ENCODE measurements around the gene RALGPS1.

The RALGPS1 gene

DNA sequence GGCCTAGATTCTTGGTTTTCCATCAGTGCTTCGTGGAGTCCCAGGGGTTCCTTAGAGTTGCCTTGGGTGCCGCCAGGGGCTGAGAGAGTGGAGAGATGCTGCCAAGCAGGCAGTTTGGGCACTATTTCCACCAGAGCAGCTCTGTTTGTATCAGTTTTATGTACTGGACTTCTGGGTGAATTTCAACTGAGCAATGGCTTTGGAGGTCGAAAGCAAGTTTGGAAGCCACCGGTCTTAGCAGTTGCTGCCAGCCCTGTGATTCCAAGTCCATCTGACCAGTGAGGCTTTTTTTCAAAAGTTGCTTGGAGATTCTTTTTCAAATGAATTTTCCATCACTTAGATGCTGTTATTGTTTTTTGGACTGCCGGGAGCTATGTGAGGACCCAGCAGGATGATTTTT is 139.4 kb downstream of the RALGPS1 start:
- no peak for DNase-seq

DNA sequence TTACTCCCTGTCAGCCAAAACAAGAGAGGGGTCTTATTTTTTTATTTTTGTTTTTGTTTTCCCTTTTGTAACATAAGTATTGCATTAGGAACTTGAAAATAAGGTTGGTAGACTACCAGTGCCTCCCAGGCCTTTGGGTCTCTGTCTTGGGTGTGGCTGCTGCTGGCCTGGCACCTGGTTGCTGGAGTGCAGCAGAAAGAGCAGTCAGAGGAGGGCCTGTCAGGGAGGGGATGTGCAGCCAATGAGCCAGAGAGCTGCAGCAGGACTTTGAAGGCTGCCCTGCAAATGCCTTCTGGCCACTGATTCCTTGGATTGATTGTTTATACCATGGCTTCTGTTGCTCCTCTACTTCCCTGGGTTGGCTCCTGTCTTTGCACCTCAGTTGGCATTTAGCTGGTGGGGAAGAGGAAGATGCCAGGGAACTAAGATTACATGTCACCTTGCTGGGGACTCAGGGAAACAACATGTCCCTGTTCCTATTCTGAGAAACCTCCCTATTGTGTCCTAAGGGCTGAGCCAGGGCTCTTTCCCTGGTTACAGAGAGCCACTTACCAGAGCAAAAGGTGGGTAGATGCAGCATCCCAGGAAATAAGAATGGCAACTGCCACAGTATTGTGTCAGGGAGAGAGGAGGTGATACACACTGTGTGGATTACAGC is 141.3 kb downstream of the RALGPS1 start:
- DNase-seq: no peak

DNA sequence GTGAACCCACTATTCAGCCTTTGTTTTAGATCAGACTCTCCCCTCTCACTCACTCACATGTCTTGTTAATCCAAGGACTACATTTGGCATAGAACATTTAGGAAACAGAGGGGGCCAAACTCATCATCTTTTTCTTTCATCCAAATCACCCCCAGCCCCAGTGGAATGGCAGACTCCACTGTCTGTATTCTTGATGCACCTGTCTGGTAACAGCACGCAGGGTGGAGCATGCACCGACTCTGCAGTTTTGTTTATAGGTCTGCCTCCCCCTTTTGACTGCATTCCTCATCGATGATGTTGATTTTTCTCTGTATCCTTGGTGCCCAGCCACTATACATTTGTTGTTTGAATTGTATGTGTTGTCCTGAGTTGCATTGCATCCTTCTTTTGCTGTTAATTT is 141.9 kb downstream of the RALGPS1 start:
- DNase-seq: no peak

DNA sequence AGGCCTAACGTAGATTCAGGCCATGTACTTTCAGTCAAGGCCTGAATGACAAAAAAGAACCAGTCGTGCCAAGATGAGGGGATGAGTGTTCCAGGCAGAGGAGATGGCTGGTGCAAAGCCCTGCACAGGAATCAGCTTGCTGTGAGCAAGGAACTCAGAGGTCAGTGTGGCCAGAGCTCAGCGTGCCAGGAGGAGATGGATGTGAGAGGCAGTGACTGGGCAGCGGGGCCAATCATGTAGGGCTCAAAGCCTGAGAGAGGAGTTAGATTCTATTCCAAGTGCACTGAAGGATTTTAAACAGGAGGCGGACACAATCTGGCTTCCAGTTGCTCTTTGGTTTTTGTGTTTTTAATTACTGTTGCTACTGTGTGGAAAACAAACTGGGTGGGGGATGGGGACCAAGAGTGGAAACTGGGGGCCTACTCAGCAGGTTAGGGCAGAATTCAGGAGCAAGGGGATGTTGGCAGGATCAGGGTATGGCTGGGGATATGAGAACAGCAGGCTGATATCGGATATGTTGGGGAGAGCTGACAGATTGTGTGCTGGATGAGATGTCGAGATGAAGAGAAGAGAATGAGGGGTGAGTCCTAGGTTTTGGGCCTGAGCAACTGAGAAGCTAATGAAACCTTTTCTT is 143.5 kb downstream of the RALGPS1 start:
- no peak for DNase-seq

DNA sequence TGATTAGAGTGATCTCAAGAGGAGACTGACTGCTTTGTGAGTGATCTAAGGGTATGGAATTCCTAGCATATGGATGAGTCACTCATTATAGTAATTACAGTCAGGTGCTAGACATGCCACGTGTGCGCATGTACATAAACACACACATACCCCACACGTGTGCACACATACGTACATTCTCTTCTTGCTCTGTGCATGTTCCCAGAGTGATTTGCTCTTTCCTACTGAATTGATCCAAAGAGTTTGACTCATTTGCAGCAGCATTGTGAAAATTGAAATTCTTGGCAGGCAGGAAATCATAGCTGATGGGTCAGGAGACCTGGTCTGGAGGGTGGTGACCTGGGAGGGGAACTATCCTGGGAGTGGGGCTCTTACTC is 144.1 kb downstream of the RALGPS1 start:
- DNase-seq: no peak

DNA sequence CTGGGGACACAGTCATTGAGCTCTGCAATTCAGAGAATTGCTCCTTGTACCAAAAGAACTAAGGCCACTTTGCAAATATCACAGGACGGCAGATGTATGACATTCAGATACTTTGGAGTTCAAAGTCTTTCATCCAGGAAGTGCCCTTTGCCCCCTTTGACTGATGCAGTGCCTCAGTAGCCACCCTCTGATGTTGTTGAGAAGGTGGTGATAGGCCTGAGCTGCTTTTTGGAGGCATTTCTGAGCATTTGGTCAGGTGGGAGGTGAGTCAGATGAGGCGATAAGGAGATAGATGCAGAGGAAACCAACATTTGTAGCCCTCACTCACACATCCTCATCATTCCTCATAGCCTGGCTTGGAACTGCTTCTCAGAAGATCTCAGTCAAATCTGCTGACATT is 144.4 kb downstream of the RALGPS1 start:
- DNase-seq: no peak

DNA sequence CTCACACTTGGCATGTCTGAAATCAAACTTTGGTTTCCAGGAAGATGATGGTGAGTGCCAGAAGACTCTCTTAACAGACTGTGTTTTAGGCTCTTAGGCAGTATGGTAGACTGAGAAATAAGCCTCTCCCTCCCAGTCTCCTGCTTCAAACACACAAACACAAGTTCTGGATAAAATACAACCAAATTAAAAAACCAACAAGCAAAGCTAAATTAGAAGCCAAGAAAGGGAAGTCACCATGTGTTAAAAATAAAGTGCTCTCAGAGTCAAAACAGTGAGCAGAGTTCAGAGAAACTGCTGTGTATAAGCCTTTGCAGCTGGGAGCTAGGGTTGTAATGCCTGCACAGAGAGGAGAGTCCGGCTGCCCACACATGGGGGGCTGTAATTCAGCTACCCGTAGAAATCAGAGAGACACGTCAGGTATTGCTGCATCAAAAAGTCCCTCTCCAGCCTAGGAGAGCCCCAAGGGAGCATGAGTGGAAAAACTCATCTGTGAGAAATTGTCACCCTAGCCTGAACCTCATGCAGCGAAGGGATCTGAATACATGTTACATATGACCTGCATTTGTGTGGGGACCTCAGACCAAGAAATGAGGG is 145.3 kb downstream of the RALGPS1 start:
- DNase-seq: no peak

DNA sequence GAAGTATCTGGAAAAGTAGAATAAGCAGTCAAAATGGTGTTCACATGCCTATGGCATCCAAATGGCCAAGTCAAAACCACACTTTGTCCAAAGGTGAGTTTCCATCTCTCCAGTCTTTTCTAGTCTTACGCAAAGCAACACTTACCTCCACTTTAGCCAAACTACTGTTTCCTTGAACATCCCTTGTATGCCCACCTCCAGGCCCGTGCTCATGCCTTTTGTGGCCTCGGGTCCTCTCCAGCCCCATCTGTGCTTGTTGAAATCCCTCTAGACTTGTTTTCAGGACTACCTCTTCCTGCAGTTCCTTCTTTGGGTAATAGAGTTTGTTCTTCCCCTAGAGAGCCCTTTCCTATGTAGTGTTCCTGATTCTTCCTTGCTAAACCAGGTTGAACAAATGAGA is 146.8 kb downstream of the RALGPS1 start:
- DNase-seq: no peak

DNA sequence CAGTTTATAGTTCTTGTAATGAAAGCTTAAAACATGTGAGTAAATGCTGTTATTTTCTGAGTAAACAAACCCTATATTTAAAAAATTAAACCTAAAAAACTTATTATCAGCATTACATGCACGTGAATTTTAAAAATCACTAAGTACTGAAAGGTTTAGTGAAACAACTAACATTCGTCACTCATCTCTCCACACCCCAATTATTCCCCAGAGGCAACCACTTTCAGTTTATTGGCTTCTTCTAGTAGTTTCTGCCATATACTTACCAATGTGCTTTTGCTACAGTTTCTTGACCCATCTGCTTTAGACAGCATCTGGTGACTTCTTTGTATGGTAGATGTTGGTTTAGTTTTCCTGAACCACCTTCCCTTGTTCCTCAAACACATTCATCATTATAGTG is 149.8 kb downstream of the RALGPS1 start:
- DNase-seq: no peak

DNA sequence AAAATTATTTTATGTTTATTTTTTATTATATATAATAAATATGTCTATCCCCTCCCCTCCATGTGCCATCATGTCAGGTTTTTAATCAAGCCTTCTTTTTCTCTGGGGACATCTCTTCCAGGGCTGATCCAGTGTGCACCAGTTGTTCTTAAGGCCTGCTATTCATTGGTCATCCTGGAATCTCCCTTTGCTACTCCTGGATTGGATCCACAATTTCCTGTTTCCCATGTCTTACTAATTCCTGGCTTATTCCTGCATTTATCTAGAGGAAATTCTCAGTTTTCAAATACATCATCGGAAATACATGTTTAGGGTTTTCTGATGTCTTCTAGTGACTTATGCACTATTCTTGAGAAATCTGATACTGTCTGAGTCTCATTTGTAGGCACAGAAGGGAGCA is 151.0 kb downstream of the RALGPS1 start:
- DNase-seq: no peak

DNA sequence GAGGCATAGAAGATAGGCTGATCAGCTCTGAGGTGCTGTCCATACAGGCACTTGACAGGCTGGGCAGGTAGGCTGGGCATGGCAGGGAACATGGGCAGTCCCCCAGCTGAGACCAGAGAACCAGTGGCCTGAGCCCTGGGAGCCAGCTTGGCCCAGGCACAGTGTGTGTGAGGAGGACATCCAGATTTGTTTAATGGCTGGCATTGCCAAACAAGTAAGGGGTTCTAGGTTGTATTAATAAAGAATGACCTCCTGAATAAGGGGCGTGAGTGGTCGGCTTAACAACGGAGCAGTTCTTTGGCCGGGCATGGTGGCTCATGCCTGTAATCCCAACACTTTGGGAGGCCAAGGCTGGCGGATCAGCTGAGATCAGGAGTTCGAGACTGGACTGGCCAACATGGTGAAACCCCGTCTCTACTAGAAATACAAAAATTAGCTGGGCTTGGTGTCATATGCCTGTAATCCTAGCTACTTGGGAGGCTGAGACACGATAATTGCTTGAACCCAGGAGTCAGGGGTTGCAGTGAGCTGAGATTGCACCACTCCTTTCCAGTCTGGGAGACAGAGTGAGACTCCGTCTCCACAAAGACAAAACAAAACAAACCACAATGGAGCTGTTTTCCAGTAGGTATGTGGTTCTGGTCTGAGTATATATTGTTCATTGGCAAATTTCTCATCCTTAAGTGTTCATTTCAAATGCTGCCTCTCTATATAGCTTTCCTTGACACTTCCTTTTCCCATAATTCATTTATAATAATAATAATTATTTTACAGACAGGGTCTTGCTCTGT is 151.7 kb downstream of the RALGPS1 start:
- no peak for DNase-seq

DNA sequence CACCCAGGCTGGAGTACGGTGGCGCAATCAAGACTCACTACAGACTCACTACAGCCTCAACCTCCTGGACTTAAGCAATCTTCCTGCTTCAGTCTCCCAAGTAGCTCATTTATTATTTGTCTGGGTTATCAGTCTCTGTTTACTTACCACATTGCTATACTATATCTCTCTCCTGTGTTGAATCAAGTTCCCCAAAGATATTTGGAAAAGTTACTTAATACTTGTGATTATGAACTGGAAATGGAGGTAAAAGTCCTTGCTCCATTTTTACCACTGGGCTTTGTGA is 152.2 kb downstream of the RALGPS1 start:
- DNase-seq: no peak

DNA sequence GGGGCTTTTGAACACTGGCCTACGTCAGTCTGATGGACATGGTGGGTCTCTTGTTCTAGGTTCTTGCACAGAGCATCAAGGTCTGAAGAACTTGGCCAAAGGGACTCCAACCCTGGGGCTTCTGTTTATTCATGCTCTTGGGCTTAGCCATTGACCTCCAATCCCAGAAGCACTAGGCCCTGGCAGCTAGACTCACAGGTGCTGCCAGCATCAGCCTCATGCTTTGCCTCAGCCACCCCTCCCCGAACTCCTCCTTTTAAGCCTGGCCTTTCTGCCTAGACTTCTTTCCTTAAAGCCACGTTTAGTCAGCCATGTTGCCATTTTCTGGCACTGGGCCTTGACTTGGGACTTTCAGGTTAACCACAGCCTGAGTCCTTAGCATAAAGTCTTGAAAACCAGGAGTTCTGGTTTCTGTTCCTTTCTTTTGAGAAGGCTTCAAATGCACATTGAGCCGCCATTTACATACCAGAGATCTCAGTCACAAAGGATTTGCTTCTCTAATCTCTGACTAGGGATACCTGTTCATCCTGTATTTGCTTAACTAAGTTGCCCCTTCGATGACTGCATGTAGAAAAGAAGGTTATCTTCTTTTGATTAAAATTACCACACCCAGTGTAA is 153.1 kb downstream of the RALGPS1 start:
- no peak for DNase-seq

DNA sequence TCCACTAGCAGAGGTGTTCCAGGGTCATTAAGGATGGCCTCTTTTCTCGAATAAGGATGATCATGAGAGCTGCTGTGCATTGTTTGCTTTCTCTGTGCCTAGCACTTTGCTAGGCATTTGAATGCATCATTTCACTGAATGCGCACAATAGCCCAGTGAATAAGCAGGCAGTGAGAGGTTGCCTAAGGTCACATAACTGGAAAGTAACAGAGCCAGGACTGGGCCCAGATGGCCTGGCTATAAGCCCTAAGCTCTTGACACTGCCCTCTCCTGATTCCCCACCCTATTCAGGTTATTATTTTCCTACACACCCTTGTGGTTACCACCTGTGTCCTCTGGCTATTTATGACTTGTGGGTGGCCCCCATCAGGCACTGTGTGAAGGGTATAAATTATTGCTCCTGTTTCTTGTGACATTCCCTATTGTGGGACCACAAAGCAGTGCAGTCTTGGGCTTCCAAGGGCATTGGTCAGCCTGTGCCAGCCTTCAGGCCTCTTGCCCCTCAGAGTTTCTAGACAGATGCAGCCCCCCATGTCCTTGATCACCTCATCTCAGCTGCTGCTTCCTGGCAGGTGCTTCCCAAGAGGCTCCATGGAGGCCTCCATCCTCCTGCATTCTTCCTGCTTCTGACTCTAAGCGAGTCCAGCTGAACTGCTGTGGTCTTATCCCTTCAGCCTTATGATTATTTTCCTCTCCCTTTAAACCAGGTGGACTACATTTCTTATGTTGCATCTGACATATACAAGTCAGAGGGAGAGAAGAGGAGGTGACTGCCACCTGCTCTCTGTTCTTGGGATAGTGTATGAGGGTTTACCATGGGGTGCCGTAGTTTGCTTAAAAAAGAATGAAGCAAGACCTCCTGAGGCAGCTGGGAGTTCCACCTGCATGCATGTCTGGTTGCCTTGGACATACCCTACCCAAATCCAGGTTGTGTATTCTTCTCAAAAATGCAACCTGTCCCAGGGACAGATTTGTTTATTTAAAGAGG is 160.3 kb downstream of the RALGPS1 start:
- no peak for DNase-seq

DNA sequence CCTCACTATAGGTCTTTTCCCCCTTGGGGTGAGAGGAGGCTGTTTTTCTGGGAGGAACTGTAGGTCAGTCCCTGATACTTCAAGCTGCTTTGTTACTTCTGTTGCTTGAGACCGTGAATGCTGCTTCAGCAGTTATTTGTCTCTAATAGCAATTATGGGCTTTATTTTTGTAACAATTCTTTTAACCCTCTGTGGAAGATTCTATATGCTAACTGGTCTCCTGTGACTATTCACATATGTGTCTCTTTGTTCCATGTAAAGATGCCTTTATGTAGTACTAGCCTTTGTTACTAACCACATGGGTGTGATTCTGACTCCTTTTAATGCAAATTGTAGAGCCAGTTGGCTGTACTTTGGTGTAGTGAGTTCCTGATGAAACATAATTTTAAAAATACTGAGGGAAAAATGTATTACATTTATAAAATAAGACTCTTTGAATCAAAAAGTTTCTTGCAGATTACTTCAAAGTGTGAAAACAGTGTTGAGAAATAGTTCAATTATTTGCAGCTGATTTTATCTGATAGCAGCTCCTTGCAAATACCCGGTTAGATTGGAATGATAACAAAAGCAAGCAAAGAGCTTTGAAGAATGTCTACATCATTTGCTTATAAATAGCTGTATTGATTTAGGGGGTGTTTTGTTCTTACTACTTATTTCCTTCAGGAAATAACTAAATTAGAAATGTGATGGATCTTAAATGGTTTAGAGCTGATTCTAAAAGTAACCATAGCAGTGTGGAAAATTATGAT is 161.2 kb downstream of the RALGPS1 start:
- no peak for DNase-seq

DNA sequence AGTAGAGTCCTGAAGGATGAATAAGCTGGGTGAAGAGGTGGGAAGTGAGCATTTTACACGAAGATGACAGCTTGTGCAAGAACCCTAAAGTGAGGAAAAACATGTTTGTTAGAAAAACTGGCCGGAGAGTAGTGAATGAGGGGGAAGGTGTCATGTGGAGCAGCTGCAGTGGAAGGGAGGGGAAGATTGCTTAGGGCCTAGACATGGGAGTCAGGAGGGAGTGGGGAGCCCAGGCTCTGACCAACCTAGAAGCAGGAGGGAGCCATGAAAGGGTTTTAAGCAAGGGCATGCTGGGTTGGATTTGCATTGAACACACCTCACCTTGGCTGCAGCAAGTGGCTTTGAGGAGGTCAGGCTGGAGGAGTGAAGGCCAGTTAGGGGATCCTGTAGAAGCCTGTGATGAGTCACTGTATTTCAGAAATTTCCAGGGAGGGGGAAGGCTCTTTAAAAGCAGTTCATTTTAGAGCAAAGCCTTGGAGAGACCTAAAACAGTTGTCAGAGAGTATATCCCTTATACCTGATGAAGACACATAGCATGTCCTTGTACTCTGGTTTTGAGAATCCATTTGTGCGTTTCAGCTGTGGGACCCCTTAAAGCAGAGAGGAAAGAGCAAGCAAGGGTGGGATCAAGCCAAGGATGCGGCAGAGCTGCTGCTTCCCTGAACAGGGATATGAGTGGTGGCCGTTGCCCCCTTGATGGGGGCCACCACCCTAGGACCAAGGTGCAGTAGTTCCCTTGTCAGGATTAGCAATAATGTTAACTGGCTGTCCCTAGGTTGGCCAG is 162.5 kb downstream of the RALGPS1 start:
- DNase-seq: no peak

DNA sequence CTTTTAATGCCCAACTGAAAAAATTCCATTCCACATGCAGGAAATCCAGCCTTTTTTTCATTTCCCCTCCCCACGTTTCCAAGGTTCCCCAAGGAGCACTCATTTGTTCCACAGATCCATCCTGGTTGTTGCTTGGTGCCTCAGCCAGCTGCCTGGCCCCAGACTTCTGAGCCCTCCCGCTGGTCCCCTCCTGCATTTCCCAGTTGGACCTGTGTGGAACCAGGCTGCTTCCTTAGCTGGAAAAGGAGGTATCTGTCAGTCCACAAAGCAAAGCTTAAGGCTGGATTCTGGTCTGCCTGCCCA is 163.0 kb downstream of the RALGPS1 start:
- no peak for DNase-seq

DNA sequence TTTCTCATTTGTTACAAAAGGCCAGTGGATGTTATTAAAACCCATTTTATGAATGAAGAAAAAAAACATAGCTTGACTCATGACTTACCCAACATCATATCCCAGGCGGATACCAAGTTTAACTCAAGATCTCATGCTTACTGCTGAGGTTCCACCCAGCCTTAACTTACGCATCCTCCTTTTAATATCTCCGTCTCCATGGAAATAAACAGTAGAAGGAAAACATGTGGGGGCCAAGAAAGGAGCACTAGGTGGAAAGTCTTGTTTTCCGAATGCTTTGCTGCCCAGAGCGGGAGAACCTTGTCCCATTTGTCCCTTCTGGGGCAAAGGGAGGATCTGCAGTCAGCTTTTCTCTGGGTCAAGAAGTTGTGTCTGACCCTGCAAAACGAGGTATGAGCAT is 163.8 kb downstream of the RALGPS1 start:
- no peak for DNase-seq

DNA sequence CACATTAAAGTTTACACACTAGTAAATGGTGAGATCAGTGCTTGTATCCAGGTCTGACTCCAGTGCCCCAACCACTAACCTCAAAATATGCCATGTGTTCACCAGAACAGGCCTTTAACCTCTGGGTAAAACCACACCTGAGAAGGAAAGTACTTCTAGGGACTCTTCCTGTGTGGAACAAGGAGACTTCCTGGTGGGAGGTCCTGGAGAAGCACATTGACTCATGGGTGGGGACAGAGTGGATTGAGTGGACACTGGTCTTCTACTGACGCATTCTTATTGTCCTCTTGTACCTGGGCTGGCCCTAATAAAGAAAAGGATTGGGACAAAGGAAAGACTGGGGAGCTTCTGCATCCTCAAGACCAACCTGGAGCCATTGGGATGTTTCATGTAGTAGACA is 164.4 kb downstream of the RALGPS1 start:
- no peak for DNase-seq

DNA sequence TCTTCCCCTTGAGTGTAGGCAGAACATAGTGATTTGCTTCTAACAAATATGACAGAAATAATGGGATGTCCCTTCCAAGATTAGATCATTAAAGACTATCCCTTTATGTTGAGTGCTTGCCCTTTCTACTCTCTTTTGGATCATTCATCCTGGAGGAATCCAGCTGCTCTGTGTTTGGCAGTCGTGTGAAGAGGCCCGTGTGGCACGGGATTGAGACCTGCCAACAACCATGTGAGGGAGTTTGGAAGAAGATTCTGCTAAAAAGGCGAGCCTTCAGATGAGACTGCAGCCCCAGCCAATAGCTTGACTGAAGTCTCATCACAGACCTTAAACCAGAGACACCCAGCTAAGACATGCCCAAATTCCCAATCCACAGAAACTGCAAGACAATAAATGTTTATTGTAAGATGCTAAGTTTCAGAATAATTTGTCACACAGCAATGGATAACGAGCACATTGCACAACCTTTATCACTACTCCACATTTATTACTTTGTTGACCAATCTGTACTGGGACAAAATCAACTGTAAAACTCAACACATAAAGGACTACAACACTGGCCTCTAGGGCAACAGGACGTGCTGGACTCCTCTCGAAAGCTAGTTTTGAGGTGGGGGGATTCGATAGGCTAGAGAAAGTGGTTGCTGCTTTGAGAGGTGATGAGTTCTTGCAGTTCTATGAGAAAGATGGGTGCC is 165.0 kb downstream of the RALGPS1 start:
- DNase-seq: no peak
